CD4-positive, alpha-beta memory T cell (primary cell): ENCODE data around the gene DBNDD2. TPM values are rescaled to one million over a fixed set of nuclear protein-coding genes. Genes with fewer than 3 reads are reported as not detected.

ENCODE experiments used
- CTCF ChIA-PET: fragments of 350-600 bp; sonication (Branson Sonifier 250); formaldehyde crosslinking; loops from one replicate; lab custom pipeline; 2021; ENCODE audit warnings: inconsistent platforms; ENCODE audit not compliant: partially characterized antibody; lab: Charles Lee
- POLR2A ChIA-PET: fragments of 350-600 bp; sonication (Branson Sonifier 250); formaldehyde crosslinking; loops from one replicate; lab custom pipeline; 2021; ENCODE audit not compliant: partially characterized antibody; lab: Charles Lee
- DNase-seq, 5 donors: peaks; one replicate each; pipeline versions ENCODE4 v3.0.0 to v3.0.0-alpha.2; 2020 to 2022; ENCODE audit warnings: mixed read lengths in 1 of 5
- H3K27ac ChIP-seq: one replicate; pipeline ENCODE4 v1.7.0; 2013; ENCODE audit warnings: low read depth, low read length
- H3K27me3 ChIP-seq: 2 replicates; pipeline ENCODE4 v1.7.0; 2013; ENCODE audit warnings: mild to moderate bottlenecking, low read length, moderate library complexity; ENCODE audit not compliant: insufficient read depth
- H3K36me3 ChIP-seq: 2 replicates; pipeline ENCODE4 v1.7.0; 2013; ENCODE audit warnings: mild to moderate bottlenecking, low read length, moderate library complexity; ENCODE audit not compliant: insufficient read depth
- H3K4me1 ChIP-seq: 2 replicates; pipeline ENCODE4 v1.7.0; 2013; ENCODE audit warnings: mild to moderate bottlenecking, low read length, moderate library complexity; ENCODE audit not compliant: insufficient read depth
- H3K4me3 ChIP-seq, 2 donors: one replicate each; pipeline ENCODE4 v1.7.0; 2013; ENCODE audit warnings: low read length in 2 of 2, mild to moderate bottlenecking in 1 of 2
- H3K9me3 ChIP-seq, 2 donors: one replicate each; pipeline ENCODE4 v1.7.0; 2013; ENCODE audit warnings: low read length in 2 of 2, control low read depth in 1 of 2; ENCODE audit not compliant: control insufficient read depth in 1 of 2
- H3K27ac Mint-ChIP-seq, 7 donors: one replicate each; pipeline ENCODE4 v1.8.0; 2020 to 2021; ENCODE audit warnings: mixed read lengths in 7 of 7, mild to moderate bottlenecking in 6 of 7, inconsistent platforms in 3 of 7, moderate library complexity in 3 of 7
- H3K27me3 Mint-ChIP-seq, 2 donors: one replicate each; pipeline ENCODE4 v1.8.0; 2020 to 2021; ENCODE audit warnings: mixed read lengths in 2 of 2
- H3K36me3 Mint-ChIP-seq, 2 donors: one replicate each; pipeline ENCODE4 v1.8.0; 2020 to 2021; ENCODE audit warnings: mixed read lengths in 2 of 2, inconsistent platforms in 1 of 2, mild to moderate bottlenecking in 1 of 2
- H3K4me1 Mint-ChIP-seq, 4 donors: one replicate each; pipeline ENCODE4 v1.8.0; 2020 to 2021; ENCODE audit warnings: mixed read lengths in 4 of 4, mild to moderate bottlenecking in 1 of 4
- H3K4me3 Mint-ChIP-seq, 8 donors: one replicate each; pipeline ENCODE4 v1.8.0; 2020 to 2021; ENCODE audit warnings: mixed read lengths in 8 of 8, mild to moderate bottlenecking in 7 of 8, moderate library complexity in 6 of 8, inconsistent platforms in 3 of 8
- H3K9me3 Mint-ChIP-seq, 8 donors: one replicate each; pipeline ENCODE4 v1.8.0; 2020 to 2021; ENCODE audit warnings: mixed read lengths in 8 of 8, mild to moderate bottlenecking in 5 of 8, inconsistent platforms in 3 of 8, moderate library complexity in 1 of 8
- intact Hi-C: fragments of 100-400 bp; cut with micrococcal nuclease; formaldehyde crosslinking; loops from one replicate; pipeline ENCODE4 v1.15.1; 2023
- polyA plus RNA-seq, 2 donors: library from polyadenylated mRNA; unstranded; fragments of 300-500 nt; fragmentation: Illumina TruSeq; gene quantifications; one replicate each; pipeline ENCODE4 v1.2.3, GENCODE V29; 2021
- total RNA-seq, 2 experiments: library from RNA; stranded (reverse); gene quantifications; one replicate each; pipeline ENCODE4 v1.2.3, GENCODE V29; 2021

DBNDD2 gene
- total and polyA plus RNA-seq, 4 experiments from 2014 or later: 12.9 to 18.4 (median 16.6) TPM

DNA sequence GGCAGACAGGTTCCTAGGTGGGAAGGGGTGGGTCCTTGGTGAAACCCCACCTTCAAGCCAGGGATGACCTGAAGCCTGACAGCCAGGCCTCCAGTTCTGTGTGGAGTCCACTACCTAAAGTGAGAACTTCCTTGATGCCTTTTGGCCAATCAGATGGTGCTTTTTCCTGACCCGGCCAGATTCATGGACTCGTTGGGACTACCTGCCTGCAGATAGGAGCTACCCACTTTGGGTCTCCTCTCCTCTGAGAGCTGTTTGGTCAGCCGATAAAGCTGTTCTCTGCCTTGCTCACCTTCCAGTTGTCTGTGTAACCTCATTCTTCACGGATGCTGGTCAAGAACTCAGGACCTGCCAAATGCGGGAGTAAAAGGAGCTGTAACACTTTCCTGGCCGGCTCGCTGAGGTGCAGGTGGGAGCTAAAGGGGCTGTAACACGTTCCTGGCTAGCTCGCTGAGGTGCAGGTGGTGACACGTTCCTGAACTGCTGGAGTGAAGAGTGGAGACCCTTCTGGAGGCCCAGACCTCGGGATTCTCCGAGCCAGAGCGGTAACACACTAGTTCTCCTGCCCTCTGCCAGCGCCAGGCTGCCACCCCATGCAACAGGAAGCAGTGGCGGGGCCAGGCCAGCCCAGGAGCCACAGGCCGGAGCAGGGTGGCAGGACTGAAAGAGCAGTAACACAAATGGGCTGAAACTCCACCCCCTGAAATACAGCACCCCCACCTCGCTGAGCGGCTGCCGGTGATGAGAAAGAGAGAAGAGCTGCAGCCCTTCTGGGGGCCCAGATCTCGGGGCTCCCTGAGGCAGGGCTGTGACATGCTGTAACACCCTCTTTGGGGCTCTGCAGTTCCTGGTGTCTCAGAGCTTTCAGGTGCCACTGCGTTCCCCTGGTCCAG lies 13.6 kb upstream of the DBNDD2 start:
- H3K4me1 Mint-ChIP-seq: peaks cover 0 to 4% (median 2%) of the 10 kb centered on the region in 4 donors
- Histone ChIP-seq H3K9me3 (no peaks in the 10 kb centered on the region), H3K27me3 (no peaks in the 10 kb centered on the region), H3K27ac (no peak overlapping the region), H3K36me3 (no peaks in the 10 kb centered on the region), H3K4me1 (no peaks in the 10 kb centered on the region), H3K4me3 (no peak overlapping the region)
- DNase-seq: no peak
- ChIA-PET POLR2A (no interaction called here), CTCF (interaction anchor here (0.8 to 3.8 kb wide), 4 partner anchors 18 to 58 kb away, joined by 3 to 18 read pairs (median 4); no protein-coding TSS in a partner anchor)
- intact Hi-C loops: no loop called here
- peaks cover 3 to 13% of the 10 kb centered on the region in 2 donors for H3K36me3 Mint-ChIP-seq
- peaks cover 0 to 2% (median under 1%) of the 10 kb centered on the region in 8 donors for H3K9me3 Mint-ChIP-seq
- no peaks in the 10 kb centered on the region for H3K27me3 Mint-ChIP-seq
- no peak overlapping the region for H3K4me3 Mint-ChIP-seq
- H3K27ac Mint-ChIP-seq: no peak overlapping the region

DNA sequence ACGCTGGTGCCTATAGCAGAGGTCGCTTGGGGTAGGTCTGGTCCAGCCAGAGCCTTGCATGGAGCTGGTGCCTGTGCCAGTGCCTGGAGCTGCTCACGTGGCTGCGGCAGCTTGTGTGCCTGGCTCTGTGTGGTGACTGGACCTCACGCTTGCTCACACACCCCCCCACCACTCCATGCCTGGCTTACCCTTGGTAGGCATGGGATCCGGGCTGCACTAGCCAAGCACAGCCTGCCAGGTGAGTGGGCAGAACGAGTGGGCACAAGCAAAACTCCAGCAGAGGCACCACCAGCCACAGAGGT lies 13.0 kb upstream of the DBNDD2 start:
- H3K36me3 Mint-ChIP-seq: peaks cover 9 to 19% of the 10 kb centered on the region in 2 donors

DNA sequence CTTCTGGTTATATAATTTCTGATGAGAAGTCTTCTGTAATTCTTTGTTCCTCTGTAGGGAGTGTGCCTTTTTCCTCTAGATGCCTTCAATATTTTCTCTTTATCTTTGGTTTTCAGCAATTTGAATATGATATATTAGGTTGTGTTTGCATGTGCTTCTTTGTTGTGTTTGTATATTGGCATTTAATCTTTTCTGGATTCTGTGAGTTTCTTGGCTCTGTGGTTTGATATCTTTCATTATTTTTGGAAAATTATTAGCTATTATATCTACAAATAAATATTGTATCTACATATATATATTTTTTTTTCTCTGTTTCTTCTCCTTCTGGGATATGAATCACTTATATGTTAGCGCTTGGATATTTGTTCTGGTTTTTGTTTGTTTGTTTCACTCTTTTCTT lies 9.1 kb upstream of the DBNDD2 start:
- Histone ChIP-seq H3K27ac (no peak overlapping the region), H3K4me1 (no peaks in the 10 kb centered on the region), H3K27me3 (no peaks in the 10 kb centered on the region), H3K9me3 (peaks cover 0 to 8% of the 10 kb centered on the region in 2 donors), H3K4me3 (no peak overlapping the region), H3K36me3 (no peaks in the 10 kb centered on the region)
- no peak for DNase-seq
- H3K4me1 Mint-ChIP-seq: no peaks in the 10 kb centered on the region
- POLR2A ChIA-PET: no interaction called here
- intact Hi-C loops: no loop called here
- H3K4me3 Mint-ChIP-seq: no peak overlapping the region
- H3K9me3 Mint-ChIP-seq: peaks cover 2 to 23% (median 8%) of the 10 kb centered on the region in 8 donors
- H3K27me3 Mint-ChIP-seq: no peaks in the 10 kb centered on the region
- CTCF ChIA-PET: no interaction called here
- H3K27ac Mint-ChIP-seq: no peak overlapping the region
- peaks cover 16 to 35% of the 10 kb centered on the region in 2 donors for H3K36me3 Mint-ChIP-seq

More for the DNA sequence above, 13.0 kb upstream of the DBNDD2 start:
- Histone ChIP-seq H3K36me3 (no peaks in the 10 kb centered on the region), H3K4me1 (no peaks in the 10 kb centered on the region), H3K4me3 (no peak overlapping the region), H3K27ac (no peak overlapping the region), H3K9me3 (no peaks in the 10 kb centered on the region), H3K27me3 (no peaks in the 10 kb centered on the region)
- CTCF ChIA-PET: interaction anchor here (1.0 kb wide), 1 partner anchor 21 kb away, joined by 4 read pairs; no protein-coding TSS in a partner anchor
- no peaks in the 10 kb centered on the region for H3K27me3 Mint-ChIP-seq
- H3K27ac Mint-ChIP-seq: no peak overlapping the region
- peaks cover 0 to 4% (median 2%) of the 10 kb centered on the region in 4 donors for H3K4me1 Mint-ChIP-seq
- DNase-seq: no peak
- no peak overlapping the region for H3K4me3 Mint-ChIP-seq
- H3K9me3 Mint-ChIP-seq: peaks cover 2 to 8% (median 5%) of the 10 kb centered on the region in 8 donors
- POLR2A ChIA-PET: no interaction called here
- intact Hi-C loops: no loop called here

DNA sequence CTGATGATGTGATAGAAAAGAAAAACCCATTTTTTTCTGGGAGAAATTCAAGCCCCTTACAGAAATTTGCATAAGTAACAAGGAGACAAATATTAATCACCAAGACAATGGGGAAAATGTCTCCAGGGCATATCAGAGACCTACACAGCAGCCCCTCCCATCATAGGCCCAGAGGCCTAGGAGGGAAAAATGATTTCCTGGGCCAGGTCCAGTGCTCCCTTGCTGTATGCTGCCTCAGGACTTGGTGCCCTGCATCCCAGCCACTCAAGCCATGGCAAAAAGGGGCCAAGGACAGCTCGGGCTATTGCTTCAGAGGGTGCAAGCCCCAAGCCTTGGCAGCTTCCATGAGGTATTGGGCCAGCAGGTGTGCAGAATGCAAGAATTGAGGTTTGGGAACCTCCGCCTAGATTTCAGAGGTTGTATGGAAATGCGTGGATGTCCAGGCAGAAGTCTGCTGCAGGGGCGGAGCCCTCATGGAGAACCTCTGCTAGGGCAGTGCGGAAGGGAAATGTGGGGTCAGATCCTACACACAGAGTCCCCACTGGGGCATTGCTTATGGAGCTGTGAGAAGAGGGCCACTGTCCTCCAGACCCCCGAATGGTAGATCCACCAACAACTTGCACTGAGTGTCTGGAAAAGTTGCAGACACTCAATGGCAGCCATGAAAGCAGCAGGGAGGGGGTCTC lies 7.6 kb upstream of the DBNDD2 start:
- no peak overlapping the region for H3K4me3 ChIP-seq
- H3K4me1 ChIP-seq: peaks cover 4% of the 10 kb centered on the region
- peaks cover 0 to 8% of the 10 kb centered on the region in 2 donors for H3K9me3 ChIP-seq
- H3K4me1 Mint-ChIP-seq: peaks cover 5 to 10% (median 7%) of the 10 kb centered on the region in 4 donors
- H3K27ac ChIP-seq: no peak overlapping the region
- no peaks in the 10 kb centered on the region for H3K27me3 Mint-ChIP-seq
- H3K27me3 ChIP-seq: no peaks in the 10 kb centered on the region
- H3K27ac Mint-ChIP-seq: peak overlapping the region in 1 of 7 donors; percentile 53
- no peak overlapping the region for H3K4me3 Mint-ChIP-seq
- intact Hi-C loops: no loop called here
- ChIA-PET POLR2A (no interaction called here), CTCF (interaction anchor here (1.4 kb wide), 1 partner anchor 27 kb away, joined by 3 read pairs; no protein-coding TSS in a partner anchor)
- peaks cover 17 to 34% of the 10 kb centered on the region in 2 donors for H3K36me3 Mint-ChIP-seq
- no peaks in the 10 kb centered on the region for H3K36me3 ChIP-seq
- H3K9me3 Mint-ChIP-seq: peaks cover 2 to 23% (median 8%) of the 10 kb centered on the region in 8 donors
- DNase-seq: no peak

DNA sequence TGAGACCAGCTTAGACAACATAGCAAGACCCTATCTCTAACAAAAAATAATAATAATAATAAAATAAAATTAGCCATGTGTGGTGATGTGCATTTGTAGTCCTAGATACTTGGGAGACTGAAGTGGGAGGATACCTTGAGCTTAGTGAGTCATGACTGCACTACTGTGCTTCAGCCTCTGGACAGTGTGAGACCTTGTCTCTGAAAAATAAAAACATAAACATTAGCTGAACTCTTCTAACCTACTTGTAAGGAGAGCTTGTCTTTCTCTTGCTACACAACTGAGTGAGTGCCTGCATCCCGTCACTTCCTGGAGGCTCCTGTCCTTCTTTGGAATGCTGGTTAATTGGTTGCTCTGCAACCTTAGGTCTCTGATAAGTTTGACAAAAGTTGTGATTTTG lies 5.1 kb upstream of the DBNDD2 start:
- Histone ChIP-seq H3K4me1 (peaks cover 19% of the 10 kb centered on the region), H3K27ac (no peak overlapping the region), H3K4me3 (no peak overlapping the region), H3K27me3 (no peaks in the 10 kb centered on the region), H3K36me3 (no peaks in the 10 kb centered on the region), H3K9me3 (peaks cover 0 to 8% of the 10 kb centered on the region in 2 donors)
- no peak overlapping the region for H3K4me3 Mint-ChIP-seq
- POLR2A ChIA-PET: interaction anchor here (1.9 kb wide), 1 partner anchor 39 kb away, joined by 6 read pairs; the partner anchor contains the start of gene SYS1
- no peaks in the 10 kb centered on the region for H3K27me3 Mint-ChIP-seq
- peaks cover 2 to 23% (median 8%) of the 10 kb centered on the region in 8 donors for H3K9me3 Mint-ChIP-seq
- CTCF ChIA-PET: interaction anchor here (1.0 to 2.7 kb wide), 3 partner anchors 10 to 34 kb away, joined by 3 to 16 read pairs (median 4); no protein-coding TSS in a partner anchor
- DNase-seq: no peak
- H3K4me1 Mint-ChIP-seq: peaks cover 12 to 18% (median 15%) of the 10 kb centered on the region in 4 donors
- H3K27ac Mint-ChIP-seq: no peak overlapping the region
- peaks cover 16 to 29% of the 10 kb centered on the region in 2 donors for H3K36me3 Mint-ChIP-seq
- intact Hi-C loops: no loop called here

DNA sequence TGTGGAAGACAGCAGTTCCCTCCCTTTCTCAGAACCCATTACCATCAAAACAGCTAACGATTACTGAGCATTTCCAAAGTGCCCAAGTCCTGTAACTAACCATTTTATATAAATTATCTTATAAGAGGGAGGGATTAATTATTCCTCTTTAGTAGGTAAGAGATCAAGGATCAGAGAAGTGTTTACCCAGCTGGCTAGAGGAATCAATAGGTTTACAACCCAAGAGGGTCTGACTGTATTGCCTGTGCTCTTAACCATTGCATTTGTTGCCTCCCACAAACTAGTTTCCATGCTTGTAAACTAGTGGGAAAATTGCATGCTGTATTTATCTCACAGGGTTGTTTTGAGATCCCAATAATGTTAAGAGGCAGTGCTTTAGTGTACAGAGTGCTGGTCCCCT lies 3.7 kb upstream of the DBNDD2 start:
- CTCF ChIA-PET: interaction anchor here (0.8 to 2.7 kb wide), 4 partner anchors 31 to 45 kb away, joined by 3 to 16 read pairs (median 6); no protein-coding TSS in a partner anchor
- peaks cover 12 to 20% (median 15%) of the 10 kb centered on the region in 4 donors for H3K4me1 Mint-ChIP-seq
- POLR2A ChIA-PET: interaction anchor here (1.2 to 4.5 kb wide), 4 partner anchors 9 to 31 kb away, joined by 3 to 51 read pairs (median 22); partner anchors contain the start of gene PIGT

More for the DNA sequence above, 3.7 kb upstream of the DBNDD2 start:
- H3K36me3 ChIP-seq: no peaks in the 10 kb centered on the region
- peaks cover 0 to 21% (median 8%) of the 10 kb centered on the region in 8 donors for H3K9me3 Mint-ChIP-seq
- no peaks in the 10 kb centered on the region for H3K27me3 ChIP-seq
- H3K9me3 ChIP-seq: peaks cover 0 to 8% of the 10 kb centered on the region in 2 donors
- H3K27me3 Mint-ChIP-seq: no peaks in the 10 kb centered on the region
- intact Hi-C loops: no loop called here
- peak overlapping the region in 3 of 7 donors; percentile 36 to 63 (median 52) for H3K27ac Mint-ChIP-seq
- no peak overlapping the region for H3K27ac ChIP-seq
- DNase-seq: no peak
- H3K4me3 ChIP-seq: no peak overlapping the region
- peaks cover 19% of the 10 kb centered on the region for H3K4me1 ChIP-seq
- H3K36me3 Mint-ChIP-seq: peaks cover 16 to 22% of the 10 kb centered on the region in 2 donors
- H3K4me3 Mint-ChIP-seq: peak overlapping the region; percentile 61 to 89 (median 76)
